Measurements from ENCODE around the gene EIF1.

- TF ChIP-seq POLR2A (IDR thresholded peaks at IDR 0.05) (no peak), CTCF (IDR thresholded peaks at IDR 0.05) (no peak)
Measured at GRCh38 chr17:41723801-41724475, 35.3 kb downstream of the EIF1 start.

All from lower leg skin (tissue), 3 donors.